Hematopoietic multipotent progenitor cell treated with erythropoietin and hydrocortisone succinate and interleukin-3 and kit ligand, for 4 days (in vitro differentiated cells): ENCODE measurements around the gene NSMCE1.

Experiments used
- DNase-seq: peaks from one replicate; pipeline ENCODE4 v3.0.0-alpha.2; 2015

The NSMCE1 gene

DNA sequence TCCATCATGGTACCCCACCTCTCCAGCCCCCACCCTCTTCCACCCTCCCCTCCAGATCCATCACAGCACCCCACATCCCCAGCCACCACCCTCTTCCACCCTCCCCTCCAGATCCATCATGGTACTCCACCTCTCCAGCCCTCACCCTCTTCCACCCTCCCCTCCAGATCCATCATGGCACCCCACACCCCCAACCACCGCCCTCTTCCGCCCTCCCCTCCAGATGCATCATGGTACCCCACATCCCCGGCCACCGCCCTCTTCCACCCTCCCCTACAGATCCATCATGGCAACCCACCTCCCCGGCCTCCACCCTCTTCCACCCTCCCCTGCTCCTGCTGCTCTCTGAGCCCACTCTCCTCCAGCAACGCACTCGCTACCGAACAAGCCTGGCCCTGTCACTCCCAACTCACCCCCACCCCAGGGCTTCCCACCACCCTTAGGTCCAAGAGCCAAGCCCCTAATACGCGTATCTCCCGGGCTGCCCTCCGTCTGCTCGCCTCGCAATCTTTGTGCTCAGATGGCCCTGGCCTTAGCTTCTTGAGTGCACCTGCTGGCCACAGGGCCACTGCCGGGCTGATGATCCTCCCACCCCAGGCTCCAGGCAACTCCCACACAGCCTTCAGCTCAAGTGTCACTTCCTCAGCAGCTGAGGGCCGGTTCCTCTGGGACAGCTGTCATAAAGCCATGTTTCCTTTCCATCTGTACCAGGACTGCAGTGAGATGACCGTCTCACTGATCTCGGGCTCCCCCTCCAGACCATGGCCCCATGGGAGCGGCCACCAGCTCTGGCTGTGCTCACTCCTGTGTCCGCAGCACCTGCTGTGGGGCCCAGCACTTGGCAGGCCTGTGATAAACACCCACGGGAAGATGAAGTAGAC, 39.7 kb downstream of the NSMCE1 start:
- DNase-seq = no peak

DNA sequence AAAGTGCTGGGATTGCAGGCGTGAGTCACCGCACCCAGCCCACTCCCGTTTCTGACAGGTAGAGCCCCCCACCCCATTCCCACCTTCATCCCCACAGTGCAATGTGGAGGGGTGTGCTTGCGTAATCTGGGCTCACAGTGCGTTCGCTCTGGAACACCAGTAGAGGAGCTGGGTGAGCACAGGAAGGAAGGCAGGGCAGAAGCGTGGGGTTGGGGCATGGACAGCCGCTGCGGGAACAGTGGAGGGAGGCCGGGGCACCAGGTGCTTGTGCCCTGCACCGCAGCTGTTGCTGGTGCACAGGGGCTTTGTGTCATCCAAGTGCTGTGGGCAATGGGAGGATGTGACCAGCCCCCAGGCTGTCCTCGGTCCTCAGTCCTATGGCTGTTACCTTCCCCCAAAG, 40.5 kb downstream of the NSMCE1 start:
- no peak for DNase-seq

DNA sequence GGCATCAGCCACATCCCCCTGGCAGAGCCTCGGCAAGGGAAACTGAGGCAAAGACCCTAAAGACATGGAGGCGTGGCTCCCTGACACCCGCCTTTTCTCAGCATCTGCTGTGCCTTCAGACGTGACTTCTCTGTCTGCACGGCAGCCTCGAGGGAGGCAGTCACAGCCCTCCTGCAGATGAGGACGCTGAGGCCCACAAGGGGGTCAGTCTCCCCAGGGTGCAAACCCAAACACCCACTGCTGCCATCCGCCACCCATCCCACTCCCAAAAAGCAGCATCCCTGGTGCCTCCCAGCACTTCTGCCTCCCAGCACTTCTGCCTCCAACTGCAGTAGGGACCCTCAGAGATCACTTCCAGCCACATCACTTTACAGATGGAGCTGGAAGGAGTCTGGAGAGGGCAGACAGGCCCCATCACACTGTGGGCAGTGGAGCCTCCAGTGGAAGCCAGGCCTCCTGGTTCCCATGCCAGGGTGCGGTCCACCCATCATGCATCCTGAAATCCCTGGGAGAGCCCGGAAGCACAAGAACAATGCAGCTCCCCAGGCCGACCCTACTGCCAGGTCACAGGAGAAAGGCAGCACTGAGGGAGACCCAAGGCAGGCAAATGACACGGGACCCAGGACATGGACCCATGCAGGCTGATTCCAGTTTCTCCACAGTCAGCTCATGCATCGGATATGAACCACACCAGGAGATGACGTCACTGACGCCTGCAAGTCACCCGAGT, 41.4 kb downstream of the NSMCE1 start:
- DNase-seq = no peak

DNA sequence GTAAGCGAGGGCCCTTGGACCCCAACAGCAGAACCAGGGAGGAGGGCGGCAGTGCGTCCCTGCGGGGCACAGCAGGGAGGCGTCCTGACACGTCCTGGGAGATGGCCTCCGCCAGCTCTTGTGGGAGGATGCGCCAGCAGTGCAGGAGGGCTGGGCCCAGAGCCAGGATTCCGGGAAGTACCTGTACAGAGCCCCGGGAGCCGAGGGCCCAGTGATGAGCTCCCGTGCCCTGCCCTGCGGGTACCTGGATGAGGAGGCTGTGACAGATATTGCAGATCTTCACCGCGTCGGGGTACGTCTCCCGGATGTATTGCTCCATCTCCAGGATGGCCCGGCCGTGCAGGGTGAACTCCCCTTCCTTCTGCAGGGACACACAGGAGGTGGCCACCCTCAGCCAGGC, 42.1 kb downstream of the NSMCE1 start:
- DNase-seq = no peak

DNA sequence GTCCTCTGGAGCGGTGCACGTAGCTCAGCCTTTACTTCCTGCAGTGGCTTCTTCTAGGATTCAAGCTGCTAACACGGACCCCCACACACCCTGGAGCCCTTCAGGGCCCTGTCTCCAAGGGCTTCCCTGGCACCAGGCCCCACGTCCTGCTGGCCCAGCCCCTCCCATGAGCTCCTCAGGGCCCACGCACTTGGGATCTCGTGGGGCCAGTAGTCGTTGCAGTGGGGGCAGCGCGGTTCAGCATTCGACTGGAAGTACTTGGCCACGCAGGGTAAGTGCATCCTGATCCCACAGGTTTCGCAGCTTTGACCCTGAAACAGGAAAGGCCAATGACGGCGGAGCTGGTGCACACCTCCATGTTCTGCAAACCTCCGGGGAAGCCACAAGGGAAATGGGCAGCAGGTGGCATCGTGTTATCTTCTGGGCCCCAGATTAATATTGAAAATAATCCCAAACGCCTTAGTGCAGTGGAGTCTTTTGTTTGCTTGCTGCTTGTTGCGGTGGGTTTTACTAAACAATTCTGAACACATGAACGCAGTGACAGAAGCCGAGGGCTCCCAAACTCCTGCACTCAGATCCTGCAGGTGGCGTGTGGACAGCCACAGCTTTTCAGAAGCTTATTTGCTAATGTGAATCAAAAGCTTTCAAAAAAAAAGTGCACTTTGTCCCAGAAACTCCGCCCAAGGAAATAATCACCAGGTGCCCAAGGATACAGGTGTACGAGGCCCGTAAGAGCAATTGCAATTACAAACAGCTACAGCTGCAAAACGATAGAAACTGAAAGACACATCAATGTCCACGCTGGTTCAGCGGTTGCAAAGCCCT, 42.8 kb downstream of the NSMCE1 start:
- DNase-seq = peak; percentile 40

DNA sequence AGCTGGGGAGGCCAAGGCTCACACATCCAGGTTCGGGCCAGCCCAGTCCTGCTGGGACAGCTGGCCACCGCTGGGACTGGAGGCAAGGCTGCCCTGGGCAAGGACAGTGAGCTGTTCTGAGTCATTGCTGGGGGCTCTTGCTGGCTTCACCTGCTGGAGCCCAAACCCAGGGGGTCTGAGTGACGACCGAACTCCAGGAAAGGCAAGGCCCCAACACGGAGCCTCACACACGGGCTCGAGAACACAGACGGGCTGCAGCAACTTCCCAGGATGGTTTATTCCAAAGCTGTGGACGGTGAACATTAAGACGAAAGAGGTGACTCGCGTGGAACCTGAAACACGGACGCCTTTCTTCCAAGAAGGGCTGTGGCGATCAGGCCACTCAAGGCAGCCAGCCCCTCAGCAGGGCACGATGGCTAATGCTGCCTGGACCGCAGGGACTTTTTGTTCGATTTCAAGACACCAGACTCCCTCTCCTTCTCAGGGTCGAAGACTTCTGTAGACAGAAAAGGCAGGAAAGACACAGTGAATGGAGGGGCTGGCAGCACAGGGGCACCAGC, 43.8 kb downstream of the NSMCE1 start:
- DNase-seq = no peak

DNA sequence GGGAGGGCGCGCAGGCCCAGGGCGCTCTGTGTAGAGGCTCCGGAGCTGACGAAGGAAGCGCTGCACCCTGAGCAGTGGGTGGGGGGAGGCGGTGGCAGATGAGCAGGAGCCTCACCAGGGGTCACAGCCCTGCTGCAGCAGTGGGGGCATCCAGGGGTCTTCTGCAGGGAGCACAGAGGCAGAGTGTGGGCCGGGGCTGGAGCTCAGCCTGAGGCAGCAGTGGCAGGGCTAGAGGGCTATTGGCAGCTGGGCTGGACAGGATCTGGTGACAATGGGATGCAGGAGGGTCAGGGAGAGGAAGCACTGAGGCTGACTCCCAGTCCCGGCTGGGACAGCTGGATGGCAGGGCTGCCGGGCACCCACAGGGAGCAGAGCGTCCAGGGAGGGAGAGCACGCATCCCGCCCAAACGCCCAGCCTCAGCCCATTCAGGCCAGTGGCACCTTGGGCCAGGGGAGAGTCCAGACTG, 44.3 kb downstream of the NSMCE1 start:
- no peak for DNase-seq

DNA sequence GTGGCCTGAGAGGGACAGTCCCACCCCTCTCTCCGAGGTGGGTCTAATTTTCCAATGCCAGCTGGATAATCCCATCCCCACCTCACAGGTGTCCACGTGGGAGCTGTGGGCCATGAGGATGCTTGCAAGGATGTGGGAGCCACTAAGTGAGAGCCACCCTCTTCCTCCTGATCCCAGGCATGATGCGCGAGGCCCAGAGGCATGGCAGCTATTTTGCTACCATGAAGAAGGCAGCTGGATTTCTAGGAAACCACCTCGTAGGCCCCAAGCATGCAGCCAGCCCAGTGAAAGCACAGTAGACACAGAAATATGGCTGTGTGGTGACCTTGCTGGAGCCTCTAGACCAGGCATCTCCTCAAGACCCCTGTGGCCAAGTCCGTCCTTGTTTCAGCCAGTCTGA, 44.9 kb downstream of the NSMCE1 start:
- DNase-seq = no peak

DNA sequence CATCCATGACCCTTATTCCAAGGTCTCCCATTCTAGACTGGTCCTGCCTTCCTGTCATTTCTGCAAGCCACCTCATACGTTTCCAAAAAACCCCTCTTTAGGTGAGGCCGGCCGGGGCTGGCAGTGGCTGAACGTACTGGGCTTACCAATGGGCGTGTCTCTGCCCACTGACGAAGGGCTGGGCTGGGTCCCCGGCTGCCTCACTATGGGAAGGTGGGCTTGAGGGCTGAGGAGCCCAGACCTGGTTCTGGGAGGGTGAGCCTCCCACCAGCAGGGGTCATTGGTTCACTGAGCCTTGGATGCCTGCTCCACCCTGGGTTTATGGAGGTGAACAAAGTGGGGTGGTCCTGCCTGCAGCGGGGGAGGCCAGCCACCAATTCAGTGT, 45.4 kb downstream of the NSMCE1 start:
- no peak for DNase-seq

DNA sequence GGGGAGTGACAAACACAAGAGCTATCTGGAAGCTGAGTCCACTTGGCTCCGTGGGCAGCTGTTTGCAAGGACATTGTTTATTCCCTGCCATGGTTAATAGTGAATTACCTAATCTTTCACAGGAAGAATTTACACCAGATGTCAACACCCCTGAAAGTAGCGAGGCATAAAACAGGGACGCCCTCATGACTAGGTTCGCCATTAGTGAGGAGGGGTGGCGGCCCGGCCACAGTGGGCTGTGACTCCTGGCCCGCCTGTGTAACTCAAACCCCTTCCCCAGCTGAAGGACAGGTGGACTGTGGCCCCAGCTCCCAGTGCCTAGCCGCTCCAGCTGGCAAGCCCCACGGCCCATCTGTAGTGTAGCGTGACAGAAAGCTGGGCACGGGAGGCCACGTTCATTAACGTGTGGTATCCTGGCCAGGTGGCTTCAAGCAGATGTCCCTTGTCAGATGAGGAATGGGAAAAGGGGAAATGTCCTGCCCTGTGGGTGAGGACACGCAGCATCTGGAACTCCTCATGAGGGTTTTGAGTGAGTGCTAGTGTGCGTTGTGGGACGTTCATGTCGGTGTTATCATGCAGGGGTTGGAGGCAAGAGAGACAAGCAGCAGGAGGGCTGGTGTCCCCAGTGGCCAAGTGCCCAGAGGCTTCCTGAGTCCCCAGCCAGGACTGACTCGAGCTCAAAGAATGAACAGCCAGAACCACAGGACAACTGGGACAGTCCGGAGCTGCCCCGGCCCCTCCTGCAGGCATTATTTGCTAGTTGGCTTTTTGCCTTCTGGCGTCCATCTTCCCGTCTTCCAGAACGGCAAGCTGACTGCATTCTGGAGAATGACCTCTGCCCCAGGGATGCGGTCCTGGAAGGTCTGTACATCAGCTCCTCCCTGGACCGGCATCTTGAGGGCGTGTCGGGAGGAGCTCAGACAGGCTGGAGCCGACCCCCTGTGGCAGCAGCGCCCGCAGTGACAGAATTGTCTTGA, 46.0 kb downstream of the NSMCE1 start:
- no peak for DNase-seq

DNA sequence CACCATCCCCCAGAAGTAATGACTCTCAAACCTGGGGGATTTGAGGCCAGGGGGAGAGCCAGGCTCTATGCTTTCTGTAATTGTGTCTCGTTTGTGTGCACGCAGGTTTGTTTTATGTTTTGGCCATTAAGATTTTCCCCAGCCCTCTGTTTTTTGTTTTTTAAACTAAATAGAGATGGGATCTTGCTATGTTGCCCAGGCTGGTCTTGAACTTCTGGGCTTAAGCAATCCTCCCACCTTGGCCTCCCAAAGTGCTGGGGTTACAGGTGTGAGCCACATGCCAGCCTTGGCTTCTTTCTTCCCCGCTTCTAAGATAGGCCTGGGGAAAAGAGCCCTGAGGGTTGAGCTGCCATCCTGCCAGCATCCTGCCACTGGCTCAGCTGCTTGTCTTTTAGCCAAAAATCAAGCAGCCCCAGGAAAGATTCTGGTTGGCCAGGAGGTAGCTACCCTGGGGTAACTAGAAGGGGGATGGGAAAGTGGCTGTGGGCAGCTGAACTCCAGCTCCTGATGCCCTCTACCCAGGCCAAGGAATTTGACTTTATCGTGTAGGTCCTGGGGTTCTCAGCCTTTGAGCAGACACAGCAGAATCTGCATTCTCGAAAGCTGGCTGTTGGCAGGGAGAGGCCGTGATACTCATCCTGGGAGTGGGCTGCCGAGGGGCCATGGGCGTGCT, 46.9 kb downstream of the NSMCE1 start:
- DNase-seq = no peak

DNA sequence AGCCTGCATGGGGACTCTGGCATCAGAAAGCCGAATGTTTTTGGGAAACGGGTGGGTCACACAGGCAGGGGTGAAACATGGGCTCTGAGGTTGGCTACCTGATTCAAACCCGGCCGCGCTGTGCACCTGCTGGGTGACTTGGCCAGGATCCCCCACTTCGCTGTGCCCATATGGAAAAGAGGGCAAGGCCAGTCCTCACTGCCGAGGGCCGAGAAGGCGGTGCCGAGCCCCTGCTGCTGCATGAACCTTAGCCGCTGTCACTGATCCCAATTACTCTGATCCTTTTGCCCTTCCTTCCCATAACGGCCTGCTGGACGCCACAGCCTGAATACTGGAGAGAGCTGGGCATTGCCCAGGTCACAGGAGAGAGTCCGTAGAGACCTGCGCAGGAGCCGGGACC, 47.6 kb downstream of the NSMCE1 start:
- DNase-seq = no peak

DNA sequence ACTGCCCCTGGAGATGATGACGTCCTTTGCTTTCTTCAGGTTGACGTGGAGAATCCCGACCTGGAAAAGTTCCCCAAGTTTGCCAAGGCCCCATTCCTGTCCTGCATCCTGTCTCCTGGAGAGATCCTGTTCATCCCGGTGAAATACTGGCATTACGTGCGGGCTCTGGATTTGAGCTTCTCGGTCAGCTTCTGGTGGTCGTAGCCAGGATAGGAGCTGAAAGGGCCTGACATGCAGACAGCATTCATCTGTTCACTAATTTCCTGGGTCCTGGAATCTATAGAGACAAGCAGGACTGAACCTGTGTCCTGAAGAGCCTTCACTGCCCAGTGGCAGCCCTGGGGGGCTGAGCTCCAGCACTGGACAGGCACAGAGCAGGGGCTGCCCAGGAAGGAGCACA, 48.0 kb downstream of the NSMCE1 start:
- no peak for DNase-seq

DNA sequence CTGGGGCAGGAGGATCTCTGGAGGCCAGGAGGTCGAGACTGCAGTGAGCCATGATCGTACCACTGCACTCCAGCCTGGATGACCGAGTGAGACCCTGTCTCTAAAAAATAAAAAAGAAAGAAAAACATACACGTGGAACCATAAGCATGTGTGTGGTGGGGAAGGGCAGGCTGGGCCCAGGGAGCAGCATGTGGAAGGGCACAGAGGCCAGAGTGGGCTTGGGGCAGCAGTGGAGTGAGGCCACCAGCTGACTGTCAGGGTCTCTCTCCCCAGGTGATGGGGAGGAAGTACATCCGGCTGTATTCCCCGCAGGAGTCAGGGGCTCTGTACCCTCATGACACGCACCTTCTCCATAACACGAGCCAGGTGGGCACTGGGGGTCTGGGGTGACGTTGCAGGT, 48.5 kb downstream of the NSMCE1 start:
- no peak for DNase-seq

DNA sequence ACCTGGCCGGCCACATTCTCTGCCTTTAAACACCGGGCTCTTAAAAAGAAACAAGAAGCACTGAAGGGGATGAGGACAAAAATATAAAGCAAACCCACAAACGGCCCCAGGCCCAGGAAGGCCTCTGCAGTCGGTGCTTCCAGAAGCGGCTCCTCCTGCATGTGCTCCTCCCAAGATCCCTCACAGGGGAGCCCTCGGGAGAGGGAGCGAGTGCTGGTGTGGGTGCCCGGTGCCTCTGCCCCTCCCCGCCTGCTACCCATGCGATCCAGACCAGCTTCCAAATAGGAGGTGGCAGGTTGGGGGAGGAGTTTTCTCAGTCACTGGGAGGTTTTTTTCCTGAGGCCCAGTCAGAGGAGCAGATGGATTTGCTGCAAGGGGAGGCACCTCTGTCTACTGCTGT, 49.4 kb downstream of the NSMCE1 start:
- DNase-seq = no peak

DNA sequence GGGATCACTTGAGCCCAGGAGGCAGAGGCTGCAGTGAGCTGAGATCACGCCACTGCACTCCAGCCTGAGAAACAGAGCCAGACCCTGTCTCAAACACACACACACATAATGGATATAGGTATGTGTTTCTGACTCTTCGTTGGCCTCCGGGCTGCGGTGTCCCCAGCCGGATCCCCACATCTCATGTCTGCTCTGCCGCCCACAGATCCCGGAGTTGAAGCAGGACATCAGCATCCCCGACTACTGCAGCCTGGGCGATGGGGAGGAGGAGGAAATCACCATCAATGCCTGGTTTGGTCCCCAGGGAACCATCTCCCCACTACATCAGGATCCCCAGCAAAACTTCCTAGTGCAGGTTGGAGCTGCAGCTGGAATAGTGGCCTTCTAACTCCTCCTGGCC, 49.8 kb downstream of the NSMCE1 start:
- DNase-seq = no peak

DNA sequence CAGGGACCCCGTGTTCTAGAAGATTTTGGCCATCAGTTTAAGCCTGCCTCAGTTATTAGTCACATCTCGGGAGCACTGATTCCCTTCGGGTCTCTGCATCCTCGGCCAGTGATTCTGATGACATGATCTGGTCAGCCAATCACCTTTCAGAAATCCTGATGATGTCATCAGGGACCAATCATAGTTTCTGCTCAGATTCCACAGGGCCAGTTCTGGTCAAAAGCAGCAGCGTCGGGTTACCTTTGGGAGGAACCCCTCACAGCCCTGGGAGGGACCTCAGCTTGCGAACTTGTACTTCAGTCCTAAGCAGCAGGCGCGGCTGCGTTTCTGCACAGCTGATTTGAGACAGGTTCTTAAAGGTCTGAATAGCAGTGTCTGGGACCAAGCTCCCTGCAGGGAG, 51.3 kb downstream of the NSMCE1 start:
- DNase-seq = no peak

DNA sequence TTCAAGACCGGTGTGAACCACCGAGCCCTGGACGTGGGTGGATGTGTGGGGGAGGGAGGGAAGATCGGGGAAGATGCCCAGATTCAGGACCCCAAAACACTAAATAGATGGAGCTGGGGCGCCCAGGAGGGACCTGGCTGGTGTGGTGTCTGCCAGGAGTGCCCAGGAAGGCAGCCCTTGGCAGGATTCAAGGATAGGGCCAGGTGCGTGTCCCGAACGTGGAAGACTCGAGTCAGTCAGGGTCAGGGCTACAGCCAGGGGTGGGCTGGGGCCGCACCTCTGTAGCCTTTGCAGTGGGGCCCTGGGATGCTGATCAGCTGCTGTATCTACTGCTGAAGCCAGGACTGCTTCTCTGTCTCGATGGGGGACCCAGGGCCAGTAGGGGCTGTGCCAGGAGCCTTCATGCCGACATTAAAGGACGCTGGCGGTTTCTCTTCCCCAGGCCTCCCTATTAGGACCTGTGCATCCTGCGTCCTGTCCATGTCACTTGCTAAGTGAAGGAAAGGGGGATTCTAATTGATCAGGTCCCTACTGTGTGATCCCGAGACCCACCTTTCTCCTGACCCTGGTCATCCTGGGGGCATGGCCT, 52.2 kb downstream of the NSMCE1 start:
- DNase-seq = no peak

DNA sequence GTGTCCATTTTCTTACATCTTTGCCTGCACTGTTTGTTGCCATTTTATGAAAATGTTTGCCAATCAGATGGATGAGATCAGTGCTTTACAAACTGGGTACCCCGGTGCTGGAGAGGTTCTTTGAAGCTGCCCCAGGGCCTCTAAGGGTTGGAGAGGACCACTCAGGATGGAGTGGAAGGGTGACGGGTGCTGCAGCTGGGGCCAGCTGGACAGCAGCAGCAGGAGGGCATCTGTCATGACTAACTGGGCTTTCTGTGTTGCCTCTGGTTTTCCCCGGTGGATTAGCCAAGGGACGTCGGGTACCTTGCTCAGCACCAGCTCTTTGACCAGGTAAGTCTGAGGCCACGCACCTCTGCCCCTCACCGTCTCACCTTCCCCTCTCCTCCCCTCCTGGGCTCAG, 52.9 kb downstream of the NSMCE1 start:
- DNase-seq = no peak

DNA sequence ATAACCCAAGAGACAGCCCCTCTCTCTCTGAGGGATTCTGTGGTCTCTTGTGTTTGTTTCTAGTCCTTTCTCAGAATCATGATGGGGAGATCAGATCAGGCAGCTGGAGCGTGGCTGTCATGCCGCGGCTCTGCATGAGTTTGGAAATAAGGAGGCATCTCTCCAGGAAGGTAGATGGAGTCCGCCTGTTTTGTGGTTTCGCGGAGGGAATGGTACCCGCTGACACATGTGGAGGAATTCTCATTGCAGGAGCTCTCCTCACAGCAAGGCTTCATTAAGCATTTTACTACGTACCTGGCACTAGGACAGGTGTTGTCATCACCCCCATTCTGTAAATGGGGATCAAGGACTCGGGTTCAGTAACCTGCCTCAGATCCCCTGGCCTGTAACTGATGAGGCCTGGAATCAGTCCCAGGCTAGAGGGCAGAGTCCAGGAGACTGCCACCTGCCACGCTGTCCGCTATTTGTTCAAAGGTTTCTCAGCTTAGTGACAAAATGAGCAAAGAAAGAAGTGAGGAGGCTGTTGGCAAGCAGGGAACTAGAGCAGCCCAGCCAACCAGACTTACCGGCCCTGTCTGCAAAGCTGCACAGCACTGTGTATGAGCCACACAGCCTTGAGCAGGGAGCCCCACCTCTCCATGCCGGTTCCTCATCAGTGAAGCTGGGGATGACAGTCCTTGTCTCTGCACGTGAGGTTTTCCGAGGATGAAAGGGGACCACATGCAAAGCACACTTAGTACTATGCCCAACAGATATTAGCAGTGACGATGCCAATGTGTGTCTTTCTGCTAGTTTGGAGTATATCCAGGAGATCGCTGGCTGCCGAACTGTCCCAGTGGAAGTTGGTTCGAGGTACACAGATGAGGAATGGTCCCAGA, 54.2 kb downstream of the NSMCE1 start:
- DNase-seq = no peak
